H1 (cell line): ENCODE measurements around the gene JPH3. TPM values are rescaled to one million over a fixed set of nuclear protein-coding genes. Genes with fewer than 3 reads are reported as not detected.

Experiments used
- CBX5 ChIP-seq: fragments of 300-800, 300-1000 bp; sonication (generic); IDR thresholded peaks from 2 replicates; pipeline ENCODE4 v1.7.1; 2016; ENCODE audit warnings: antibody characterized with exemption, low read length, low read depth
- EZH2 ChIP-seq: fragments of 200-600 bp; sonication (generic); IDR thresholded peaks from 2 replicates; pipeline ENCODE4 v1.7.1; 2012; ENCODE audit warnings: low read depth, mild to moderate bottlenecking, moderate library complexity, low read length, inconsistent platforms; ENCODE audit not compliant: severe bottlenecking
- GABPA ChIP-seq: IDR thresholded peaks from 2 replicates; pipeline ENCODE4 v1.6.1; 2011; ENCODE audit warnings: mild to moderate bottlenecking, low read length, moderate library complexity, borderline replicate concordance; ENCODE audit not compliant: insufficient read depth
- HDAC2 ChIP-seq, 2 experiments: fragments of 300-600 bp in 1 of 2; sonication (generic) in 1 of 2; IDR thresholded peaks; 2 replicates each; pipeline ENCODE4 v1.6.1; 2011 to 2012; ENCODE audit warnings: low read depth in 2 of 2, low read length in 2 of 2, mild to moderate bottlenecking in 2 of 2, moderate library complexity in 2 of 2, borderline replicate concordance in 1 of 2, inconsistent platforms in 1 of 2
- JUN ChIP-seq: IDR thresholded peaks from 2 replicates; pipeline ENCODE4 v1.6.1; 2011; ENCODE audit warnings: low read depth, mild to moderate bottlenecking, improper control_type of control experiment, low read length
- SAP30 ChIP-seq: fragments of 300-600 bp; sonication (generic); IDR thresholded peaks from 2 replicates; pipeline ENCODE4 v1.7.1; 2012; ENCODE audit warnings: low read length, moderate library complexity, mild to moderate bottlenecking, inconsistent platforms; ENCODE audit not compliant: insufficient read depth, insufficient replicate concordance
- SP2 ChIP-seq: IDR thresholded peaks from 2 replicates; pipeline ENCODE4 v1.6.1; 2012; ENCODE audit warnings: mild to moderate bottlenecking, low read length, inconsistent platforms
- TBP ChIP-seq: IDR thresholded peaks from 2 replicates; pipeline ENCODE4 v1.6.1; 2011; ENCODE audit warnings: low read depth, low read length, improper control_type of control experiment
- polyA plus RNA-seq, 7 experiments: library from polyadenylated mRNA; depleted of rRNA in 3 of 7; stranded (reverse) in 5 of 7; unstranded in 2 of 7; fragments of >200 nt in 5 of 7; fragments of 200-250 nt in 2 of 7; gene quantifications; 1 replicate in 5 of 7; 2 replicates in 1 of 7; 4 replicates in 1 of 7; pipeline versions ENCODE4 v1.2.1 to v1.2.3, GENCODE V29; 2011 to 2013; ENCODE audit warnings: missing spikeins in 2 of 7, mixed read lengths in 2 of 7
- total RNA-seq: library from RNA; stranded (reverse); fragmentation: NEBNext Ultra II Directional; extraction: Animal tissue kit (Norgen Biotek cat#: 25700); gene quantifications from 2 replicates; pipeline ENCODE4 v1.2.1, GENCODE V29; 2021

Gene JPH3
- total and polyA plus RNA-seq, 2 of the 8 experiments (the other 6 are each of a cell fraction or from before 2014, with no cell fraction given), result 10.3 to 28.3 TPM

DNA sequence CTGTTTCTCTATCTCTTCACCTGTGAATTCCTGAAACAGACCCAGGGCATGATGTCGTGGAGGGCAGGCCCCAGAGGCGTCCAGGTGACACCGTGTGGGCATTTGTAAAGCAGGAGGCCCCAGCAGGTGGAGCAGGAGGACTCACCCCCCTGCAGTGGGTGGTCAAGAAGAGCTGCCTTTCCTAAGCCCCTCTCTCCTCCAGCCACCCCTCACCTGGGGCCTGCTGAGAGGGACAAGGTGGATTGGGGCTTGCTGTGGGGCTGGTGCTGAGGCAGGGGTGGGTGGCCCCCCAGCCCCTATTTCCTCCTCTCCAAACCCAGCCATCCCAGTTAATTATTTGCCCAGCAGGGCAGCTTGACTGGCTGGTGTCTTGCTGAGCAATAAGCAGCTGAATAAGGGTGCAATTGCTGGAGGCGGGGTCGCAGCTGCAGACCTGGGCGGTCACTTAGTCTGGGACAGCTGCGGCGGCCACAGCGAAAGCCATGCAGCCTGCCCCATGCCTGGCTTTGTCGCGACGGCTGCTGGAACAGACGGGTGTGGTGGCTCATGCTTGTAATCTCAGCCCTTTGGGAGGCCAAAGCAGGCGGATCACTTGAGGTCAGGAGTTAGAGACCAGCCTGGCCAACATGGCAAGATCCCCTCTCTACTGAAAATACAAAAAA lies 56.4 kb downstream of the JPH3 start (continued):
- TF ChIP-seq HDAC2 (IDR thresholded peaks at IDR 0.05; ENCODE audit: borderline replicate concordance in 1 of 2, low read depth in 2 of 2, low read length in 2 of 2), result no peak
- no peak for TF ChIP-seq GABPA
- no peak for TF ChIP-seq TBP
- no peak for TF ChIP-seq EZH2
- TF ChIP-seq SAP30, result no peak
- no peak for TF ChIP-seq JUN
- no peak for TF ChIP-seq SP2
- no peak for TF ChIP-seq CBX5
